ENCODE measurements around the gene SLC43A2.
"Not testable (repeated sequence)": the region's sequence is repeated elsewhere in the genome, so short reads cannot be mapped to it uniquely, and the experiment has no call there.

Gene SLC43A2

DNA sequence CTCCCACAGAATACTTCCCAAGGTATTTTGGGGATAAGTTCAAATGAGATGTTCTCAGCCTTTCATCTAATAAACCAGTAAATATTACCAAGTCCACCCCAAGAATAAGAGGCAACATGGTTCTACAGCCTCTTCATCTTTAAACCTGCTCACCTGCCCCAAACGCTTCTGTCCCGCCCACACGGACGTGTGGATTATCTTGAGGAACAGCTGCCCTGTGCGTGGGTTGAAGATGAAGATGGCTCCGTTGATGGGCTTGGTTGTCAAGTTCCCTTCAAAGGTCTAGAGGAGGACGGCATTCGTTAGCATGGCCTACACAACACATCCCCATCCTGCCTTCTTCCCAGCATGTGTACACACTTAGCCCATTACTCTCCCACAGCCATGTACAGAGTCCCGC, 29.5 kb upstream of the SLC43A2 start:
- Histone ChIP-seq H3K36me3 (ENCODE audit: control insufficient read depth, insufficient read depth, low read length) (no peaks in the 10 kb centered on the region), H3K4me1 (no peaks in the 10 kb centered on the region), H3K4me2 (ENCODE audit: low read length) (no peak overlapping the region), H3K27me3 (ENCODE audit: control insufficient read depth, insufficient read depth, low read length) (no peaks in the 10 kb centered on the region), H3K27ac (no peak overlapping the region), H3K79me2 (peaks cover 10% of the 10 kb centered on the region), H2AFZ (no peak overlapping the region), H3K4me3 (ENCODE audit: low read depth, low read length) (no peak overlapping the region), H3K9ac (no peak overlapping the region), H3K9me3 (ENCODE audit: control insufficient read depth, low read length) (no peaks in the 10 kb centered on the region)
- TF ChIP-seq CTCF (IDR thresholded peaks at IDR 0.05), result no peak

- Histone ChIP-seq H3K4me3 (ENCODE audit: low read depth, low read length) (no peak overlapping the region), H3K79me2 (no peaks in the 10 kb centered on the region), H2AFZ (no peak overlapping the region), H3K36me3 (ENCODE audit: control insufficient read depth, insufficient read depth, low read length) (no peaks in the 10 kb centered on the region), H3K27me3 (ENCODE audit: control insufficient read depth, insufficient read depth, low read length) (no peaks in the 10 kb centered on the region), H3K9ac (no peak overlapping the region), H3K9me3 (ENCODE audit: control insufficient read depth, low read length) (no peaks in the 10 kb centered on the region), H3K4me2 (ENCODE audit: low read length) (no peak overlapping the region), H3K4me1 (peaks cover 5% of the 10 kb centered on the region), H3K27ac (no peak overlapping the region)
- no peak for TF ChIP-seq CTCF (IDR thresholded peaks at IDR 0.05)
These were observed 25.1 kb upstream of the SLC43A2 start for GRCh38 chr17:1653735-1654134.

GRCh38 chr17:1652794-1653193, 24.2 kb upstream of the SLC43A2 start:
- not testable (repeated sequence) for H3K9ac ChIP-seq; H3K27ac ChIP-seq; H3K36me3 ChIP-seq (ENCODE audit: control insufficient read depth, insufficient read depth, low read length); H2AFZ ChIP-seq; H3K4me2 ChIP-seq (ENCODE audit: low read length); H3K9me3 ChIP-seq (ENCODE audit: control insufficient read depth, low read length); H3K4me3 ChIP-seq (ENCODE audit: low read depth, low read length); H3K79me2 ChIP-seq; H3K4me1 ChIP-seq; H3K27me3 ChIP-seq (ENCODE audit: control insufficient read depth, insufficient read depth, low read length)

- no peak overlapping the region for H3K4me2 ChIP-seq (ENCODE audit: low read length)
- no peak overlapping the region for H3K4me3 ChIP-seq (ENCODE audit: low read depth, low read length)
- no peaks in the 10 kb centered on the region for H3K79me2 ChIP-seq
- H3K9me3 ChIP-seq (ENCODE audit: control insufficient read depth, low read length), result no peaks in the 10 kb centered on the region
- H3K27ac ChIP-seq, result no peak overlapping the region
- H3K36me3 ChIP-seq (ENCODE audit: control insufficient read depth, insufficient read depth, low read length), result no peaks in the 10 kb centered on the region
- H2AFZ ChIP-seq, result no peak overlapping the region
- H3K27me3 ChIP-seq (ENCODE audit: control insufficient read depth, insufficient read depth, low read length), result no peaks in the 10 kb centered on the region
- H3K9ac ChIP-seq, result no peak overlapping the region
- peaks cover 5% of the 10 kb centered on the region for H3K4me1 ChIP-seq
- TF ChIP-seq CTCF (IDR thresholded peaks at IDR 0.05), result no peak
These were observed 22.9 kb upstream of the SLC43A2 start for GRCh38 chr17:1651559-1651844.

- Histone ChIP-seq H3K36me3 (ENCODE audit: control insufficient read depth, insufficient read depth, low read length) (no peaks in the 10 kb centered on the region), H3K27ac (no peak overlapping the region), H2AFZ (no peak overlapping the region), H3K4me3 (ENCODE audit: low read depth, low read length) (no peak overlapping the region), H3K27me3 (ENCODE audit: control insufficient read depth, insufficient read depth, low read length) (no peaks in the 10 kb centered on the region), H3K9ac (no peak overlapping the region), H3K79me2 (no peaks in the 10 kb centered on the region), H3K4me1 (peaks cover 5% of the 10 kb centered on the region), H3K4me2 (ENCODE audit: low read length) (no peak overlapping the region), H3K9me3 (ENCODE audit: control insufficient read depth, low read length) (no peaks in the 10 kb centered on the region)
- no peak for TF ChIP-seq CTCF (IDR thresholded peaks at IDR 0.05)
These were observed 22.3 kb upstream of the SLC43A2 start for GRCh38 chr17:1650731-1651558.

All from parathyroid adenoma (tissue), 2 donors.